HG03159 (cell line): ENCODE data around the gene PTPRM.

Experiments
- ATAC-seq: cut with Tn5 transposase; IDR thresholded peaks from one replicate; pipeline ENCODE4 v1.9.1; 2021; ENCODE audit warnings: mild to moderate bottlenecking, moderate library complexity; ENCODE audit not compliant: unreplicated experiment

The PTPRM gene

GRCh38 chr18:7977897-7978296, 410.8 kb downstream of the PTPRM start:
- no peak for ATAC-seq

- ATAC-seq: no peak
These were observed 411.7 kb downstream of the PTPRM start for GRCh38 chr18:7978834-7979233.

GRCh38 chr18:7979714-7980113, 412.6 kb downstream of the PTPRM start:
- no peak for ATAC-seq

GRCh38 chr18:7980136-7980535, 413.0 kb downstream of the PTPRM start:
- ATAC-seq: no peak

GRCh38 chr18:7980656-7981055, 413.5 kb downstream of the PTPRM start:
- no peak for ATAC-seq

- no peak for ATAC-seq
These were observed 415.1 kb downstream of the PTPRM start for GRCh38 chr18:7982216-7982615.

DNA sequence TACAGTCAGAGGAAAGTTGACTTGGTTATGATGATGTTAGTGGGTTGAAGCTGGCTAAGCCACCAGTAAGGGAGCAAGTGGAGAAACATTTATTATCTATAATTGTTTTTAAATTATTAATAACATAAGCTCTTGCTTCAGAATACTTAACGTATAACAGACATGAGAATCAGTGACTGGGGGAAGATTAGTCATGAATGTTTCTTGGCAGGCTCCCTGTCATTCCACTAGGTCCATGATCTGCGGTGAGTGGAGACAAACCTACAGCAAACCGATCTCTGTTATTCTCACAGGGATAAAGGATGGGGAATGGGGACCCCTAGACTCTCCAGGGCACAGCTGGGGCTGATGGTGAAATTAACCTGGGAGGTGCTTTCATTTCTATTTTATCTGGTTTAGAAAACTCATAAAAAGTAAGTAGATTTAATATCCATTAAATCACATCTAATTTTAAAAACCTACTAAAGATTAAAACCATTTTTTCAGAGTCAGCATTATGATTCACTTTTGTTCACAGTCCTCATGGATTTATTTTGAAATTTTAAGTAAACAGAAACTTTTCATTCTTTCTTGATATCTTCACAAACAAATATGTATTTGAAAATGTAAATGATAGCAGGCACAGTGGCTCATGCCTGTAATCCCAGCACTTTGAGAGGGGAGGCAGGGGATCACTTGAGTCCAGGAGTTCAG, 420.3 kb downstream of the PTPRM start:
- ATAC-seq: no peak

- no peak for ATAC-seq
These were observed 423.6 kb downstream of the PTPRM start for GRCh38 chr18:7990670-7991069.

GRCh38 chr18:8001711-8002301, 434.7 kb downstream of the PTPRM start:
- no peak for ATAC-seq

- no peak for ATAC-seq
These were observed 437.0 kb downstream of the PTPRM start for GRCh38 chr18:8003878-8004675.

- ATAC-seq: no peak
These were observed 437.7 kb downstream of the PTPRM start for GRCh38 chr18:8004792-8005191.

GRCh38 chr18:8005870-8006569, 438.9 kb downstream of the PTPRM start:
- no peak for ATAC-seq

- no peak for ATAC-seq
These were observed 439.9 kb downstream of the PTPRM start for GRCh38 chr18:8006979-8007378.

GRCh38 chr18:8008033-8008432, 440.9 kb downstream of the PTPRM start:
- no peak for ATAC-seq

- ATAC-seq: no peak
These were observed 444.2 kb downstream of the PTPRM start for GRCh38 chr18:8011361-8011760.

GRCh38 chr18:8011906-8012305, 444.8 kb downstream of the PTPRM start:
- ATAC-seq: no peak

- ATAC-seq: no peak
These were observed 451.7 kb downstream of the PTPRM start for GRCh38 chr18:8018701-8019331.

DNA sequence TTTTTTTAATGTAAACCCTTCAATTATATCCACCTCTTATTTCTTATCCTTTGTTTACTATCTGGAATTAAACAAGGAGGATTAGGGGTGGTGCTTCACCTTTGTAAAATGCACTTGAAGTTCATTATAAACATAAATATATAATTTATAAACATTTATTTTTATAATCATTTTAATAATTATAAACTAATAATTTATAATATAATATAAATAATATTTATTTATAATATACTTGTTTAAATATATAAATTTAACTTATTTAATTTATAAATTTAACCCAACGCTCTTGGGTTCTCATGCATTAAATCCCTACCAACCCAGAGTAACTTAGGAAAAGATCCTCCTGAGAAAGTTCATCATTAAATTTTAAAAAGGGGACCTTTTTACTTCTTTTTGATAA, 452.5 kb downstream of the PTPRM start:
- no peak for ATAC-seq

- ATAC-seq: no peak
These were observed 453.2 kb downstream of the PTPRM start for GRCh38 chr18:8020132-8020846.

DNA sequence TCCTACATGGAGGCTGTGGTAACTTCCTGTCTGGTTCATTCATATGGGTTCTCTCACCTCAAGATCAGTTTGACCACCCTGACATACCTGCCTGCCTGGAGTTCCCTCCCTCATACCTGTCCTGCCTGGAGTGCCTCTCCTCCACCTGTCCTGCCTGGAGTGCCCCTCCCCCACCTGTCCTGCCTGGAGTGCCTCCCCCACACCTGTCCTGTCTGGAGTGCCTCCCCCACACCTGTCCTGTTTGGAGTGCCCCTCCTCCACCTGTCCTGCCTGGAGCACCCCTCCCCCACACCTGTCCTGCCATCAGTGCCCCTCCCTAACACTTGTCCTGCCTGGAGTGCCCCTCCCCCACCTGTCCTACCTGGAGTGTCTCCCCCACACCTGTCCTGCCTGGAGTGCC, 461.9 kb downstream of the PTPRM start:
- ATAC-seq: no peak
